Measurements from ENCODE around the gene PRKAR1B.
"Not testable (repeated sequence)": the region's sequence is repeated elsewhere in the genome, so short reads cannot be mapped to it uniquely, and the experiment has no call there.

PRKAR1B gene

GRCh38 chr7:620885-621284 is 106.2 kb downstream of the PRKAR1B start:
- no peak for DNase-seq (ENCODE audit: low spot score)

DNA sequence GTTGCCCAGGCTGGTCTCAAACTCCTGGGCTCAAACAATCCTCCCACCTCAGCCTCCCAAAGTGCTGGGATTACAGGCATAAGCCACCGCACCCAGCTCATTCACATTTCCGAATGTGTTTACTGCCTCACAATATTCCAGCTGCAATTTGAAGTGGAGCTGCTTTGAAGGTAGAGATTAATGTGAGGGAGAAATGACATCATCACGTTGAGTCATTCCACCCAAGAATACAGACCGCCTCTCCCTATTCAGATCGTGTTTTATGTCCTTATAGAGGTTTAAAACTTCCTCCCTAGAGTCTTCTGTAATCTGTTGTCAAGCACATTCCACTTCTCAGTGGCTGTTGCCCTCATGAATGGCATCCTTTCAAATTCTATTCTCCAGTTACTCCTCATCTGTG is 107.0 kb downstream of the PRKAR1B start:
- no peak for DNase-seq (ENCODE audit: low spot score)

DNA sequence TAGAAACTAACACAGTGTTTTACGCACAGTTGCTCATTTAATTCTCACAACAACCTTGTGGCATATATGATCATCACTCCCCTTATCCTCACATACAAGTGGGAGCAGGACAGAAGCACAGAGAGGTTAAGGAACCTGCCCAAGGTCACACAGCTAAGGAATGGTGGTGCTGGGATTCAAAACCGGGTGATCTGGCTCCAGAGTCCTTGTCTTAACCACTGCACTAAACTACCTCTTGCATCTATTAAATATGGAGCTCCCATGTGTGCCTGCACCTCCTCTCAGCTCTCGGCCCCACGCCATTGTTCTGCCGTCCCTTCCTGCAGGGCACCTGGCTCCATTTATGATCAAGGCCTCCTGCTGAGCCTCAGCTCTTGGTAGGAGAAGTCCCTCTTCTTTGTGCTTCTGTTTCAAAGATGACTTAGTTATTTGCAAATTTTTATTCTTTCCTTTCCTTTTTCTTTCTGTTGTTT is 107.7 kb downstream of the PRKAR1B start:
- DNase-seq (ENCODE audit: low spot score), result no peak

GRCh38 chr7:618539-619367 is 108.3 kb downstream of the PRKAR1B start:
- DNase-seq (ENCODE audit: low spot score), result no peak

GRCh38 chr7:617614-618538 is 109.2 kb downstream of the PRKAR1B start:
- DNase-seq (ENCODE audit: low spot score), result no peak

DNA sequence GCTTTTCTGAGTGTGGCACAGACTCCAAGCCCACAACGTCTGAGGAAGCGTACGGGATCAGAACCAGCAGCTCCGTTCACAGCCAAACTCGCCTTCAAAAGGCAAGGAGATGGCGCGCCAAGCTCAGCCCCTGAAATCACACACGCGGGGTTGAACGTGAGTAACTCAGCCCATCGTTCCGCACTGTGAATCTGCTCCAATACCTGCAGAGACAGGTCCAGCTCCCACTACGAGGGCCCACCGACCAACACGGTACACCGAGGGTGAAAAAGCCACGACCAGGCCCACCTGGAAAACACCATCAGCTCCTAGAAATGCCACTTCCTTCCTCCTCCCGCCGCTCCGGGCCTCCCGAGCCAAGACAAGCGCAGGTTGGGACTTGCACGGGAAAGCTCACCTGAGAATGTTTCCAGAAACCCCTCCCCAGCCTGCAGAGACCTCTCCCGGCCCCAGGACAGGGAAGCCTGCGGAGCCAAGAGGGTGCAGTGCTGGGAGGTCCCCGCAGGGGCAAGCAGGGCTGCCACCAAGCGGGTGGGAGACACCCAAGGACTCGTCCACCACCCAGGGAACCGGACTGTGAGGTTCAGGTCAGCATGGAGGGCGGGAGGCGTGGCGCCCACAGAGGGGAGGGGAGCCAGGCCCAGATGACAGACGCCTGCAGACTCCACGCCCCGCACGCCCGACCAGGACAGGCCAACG is 113.5 kb downstream of the PRKAR1B start:
- DNase-seq (ENCODE audit: low spot score), result no peak

DNA sequence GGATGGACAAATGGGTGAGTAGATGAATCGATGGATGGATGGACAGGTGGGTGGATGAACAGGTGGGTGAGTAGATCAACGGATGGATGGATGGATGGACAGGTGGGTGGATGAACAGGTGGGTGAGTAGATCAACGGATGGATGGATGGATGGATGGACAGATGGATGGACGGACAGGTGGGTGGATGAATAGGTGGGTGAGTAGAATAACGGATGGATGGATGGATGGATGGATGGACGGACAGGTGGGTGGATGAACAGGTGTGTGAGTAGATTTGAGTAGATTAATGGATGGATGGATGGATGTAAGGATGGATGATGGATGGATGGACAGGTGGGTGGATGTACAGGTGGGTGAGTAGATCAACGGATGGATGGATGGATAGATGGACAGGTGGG is 115.2 kb downstream of the PRKAR1B start:
- not testable (repeated sequence) for DNase-seq (ENCODE audit: low spot score)

DNA sequence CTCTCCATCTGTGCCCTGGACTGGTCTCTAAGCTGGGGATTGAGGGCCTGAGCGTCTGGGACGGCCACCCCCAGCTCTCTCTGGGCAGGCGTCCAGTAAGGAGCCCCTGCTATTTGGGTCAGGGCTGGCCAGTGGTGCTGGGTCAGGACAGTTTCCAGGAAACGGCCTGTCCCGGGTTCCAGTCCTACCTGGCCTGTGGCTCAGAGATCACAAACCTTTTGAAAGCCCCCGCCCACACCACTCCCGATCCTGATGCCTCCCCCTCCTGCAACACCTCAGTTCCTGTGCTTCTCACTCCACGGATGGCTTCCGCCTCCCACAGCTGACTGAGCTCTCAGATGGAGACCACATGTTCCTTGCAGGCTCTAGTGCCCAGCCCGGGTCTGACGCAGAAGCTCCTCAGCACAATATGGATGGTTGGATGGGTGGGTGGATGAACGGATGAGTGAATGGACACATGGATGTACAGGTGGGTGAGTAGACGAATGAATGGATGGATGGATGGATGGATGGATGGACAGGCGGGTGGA is 115.7 kb downstream of the PRKAR1B start:
- no peak for DNase-seq (ENCODE audit: low spot score)

DNA sequence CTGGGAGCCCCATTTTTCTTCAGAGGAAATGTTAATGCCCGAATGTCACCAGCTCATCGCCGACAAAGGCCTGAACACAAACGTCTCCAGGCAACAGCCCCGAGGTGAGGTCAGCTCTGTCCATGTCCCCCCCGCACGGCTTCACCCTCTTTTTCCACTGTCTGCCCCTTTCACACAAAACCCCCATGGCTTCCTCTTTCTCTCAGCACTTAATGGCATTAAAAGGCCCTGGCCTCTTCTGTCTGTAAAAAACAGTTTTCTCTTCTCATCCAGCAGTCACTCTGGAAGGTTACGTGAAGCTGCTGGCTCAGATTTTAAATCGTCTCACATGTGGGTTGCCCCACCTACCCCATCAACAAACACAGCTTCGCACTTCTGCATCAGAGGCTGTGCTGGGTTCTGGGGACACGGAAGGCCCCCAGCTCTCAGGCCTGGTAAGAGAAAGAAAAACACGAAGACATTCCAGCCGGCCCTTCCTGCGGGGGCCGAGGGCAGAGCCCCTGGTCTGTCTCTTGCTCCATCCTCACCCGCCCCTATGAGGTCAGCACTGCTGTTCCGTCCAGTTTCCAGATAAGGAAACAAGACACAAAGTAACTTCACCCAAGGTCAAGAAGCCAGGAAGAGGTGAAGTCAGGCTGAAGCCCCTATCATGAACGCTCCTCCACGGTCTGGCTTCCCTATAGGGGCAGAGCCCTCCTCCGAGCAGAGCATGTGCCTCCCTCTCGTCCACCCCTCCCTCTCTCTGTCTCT is 116.4 kb downstream of the PRKAR1B start:
- DNase-seq (ENCODE audit: low spot score), result no peak

DNA sequence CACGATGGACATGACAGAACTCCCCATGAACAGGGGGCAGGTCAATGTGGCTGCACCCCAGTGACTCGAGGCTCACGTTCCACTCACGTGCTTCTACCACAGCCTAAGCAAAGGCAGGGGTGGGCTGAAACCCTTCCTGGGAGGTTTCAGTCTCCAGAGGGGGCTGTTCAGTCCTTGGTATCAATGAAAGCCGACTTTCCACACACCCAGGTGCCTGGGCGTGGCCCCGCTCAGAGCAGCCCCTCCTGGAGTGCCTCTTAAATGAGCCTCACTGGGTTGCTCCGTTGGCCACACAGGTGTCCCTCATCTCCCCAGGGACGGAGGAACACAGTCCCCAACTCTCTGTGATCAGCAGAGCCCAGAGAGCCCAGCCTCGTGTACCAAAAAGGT is 116.9 kb downstream of the PRKAR1B start:
- no peak for DNase-seq (ENCODE audit: low spot score)

GRCh38 chr7:609365-609764 is 117.7 kb downstream of the PRKAR1B start:
- no peak for DNase-seq (ENCODE audit: low spot score)

DNA sequence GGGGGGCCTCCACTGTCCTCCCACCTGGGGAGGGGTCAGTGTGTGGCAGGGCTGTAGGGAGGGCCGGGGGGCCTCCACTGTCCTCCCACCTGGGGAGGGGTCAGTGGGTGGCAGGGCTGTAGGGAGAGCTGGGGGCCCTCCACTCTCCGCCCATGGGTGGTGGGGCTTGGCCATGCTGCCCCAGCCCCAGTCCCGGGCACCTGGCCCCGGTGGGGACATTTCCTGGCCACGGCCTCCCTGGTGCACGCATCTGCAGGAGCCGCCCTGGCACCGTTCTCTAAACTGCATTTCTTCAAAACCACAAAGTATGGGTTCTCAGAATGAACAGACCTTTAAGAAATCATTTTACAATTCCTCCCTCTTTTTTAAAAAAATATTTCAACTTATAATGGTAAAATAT is 118.1 kb downstream of the PRKAR1B start:
- no peak for DNase-seq (ENCODE audit: low spot score)

DNA sequence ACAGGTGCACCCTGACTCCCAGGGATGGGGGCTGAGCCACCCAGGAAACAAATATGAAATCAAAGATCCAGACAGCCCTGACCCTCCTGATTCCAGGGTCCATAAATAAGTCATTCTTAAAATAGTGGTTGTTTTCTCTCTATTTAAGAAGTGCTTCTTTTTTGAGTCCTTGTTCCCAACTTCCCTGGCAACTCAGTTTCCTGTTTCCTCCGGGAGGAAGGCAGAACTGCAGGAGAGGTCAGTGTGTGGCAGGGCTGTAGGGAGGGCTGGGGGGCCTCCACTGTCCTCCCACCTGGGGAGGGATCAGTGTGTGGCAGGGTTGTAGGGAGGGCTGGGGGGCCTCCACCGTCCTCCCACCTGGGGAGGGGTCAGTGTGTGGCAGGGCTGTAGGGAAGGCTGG is 118.7 kb downstream of the PRKAR1B start:
- no peak for DNase-seq (ENCODE audit: low spot score)

GRCh38 chr7:607938-608337 is 119.1 kb downstream of the PRKAR1B start:
- DNase-seq (ENCODE audit: low spot score), result no peak

DNA sequence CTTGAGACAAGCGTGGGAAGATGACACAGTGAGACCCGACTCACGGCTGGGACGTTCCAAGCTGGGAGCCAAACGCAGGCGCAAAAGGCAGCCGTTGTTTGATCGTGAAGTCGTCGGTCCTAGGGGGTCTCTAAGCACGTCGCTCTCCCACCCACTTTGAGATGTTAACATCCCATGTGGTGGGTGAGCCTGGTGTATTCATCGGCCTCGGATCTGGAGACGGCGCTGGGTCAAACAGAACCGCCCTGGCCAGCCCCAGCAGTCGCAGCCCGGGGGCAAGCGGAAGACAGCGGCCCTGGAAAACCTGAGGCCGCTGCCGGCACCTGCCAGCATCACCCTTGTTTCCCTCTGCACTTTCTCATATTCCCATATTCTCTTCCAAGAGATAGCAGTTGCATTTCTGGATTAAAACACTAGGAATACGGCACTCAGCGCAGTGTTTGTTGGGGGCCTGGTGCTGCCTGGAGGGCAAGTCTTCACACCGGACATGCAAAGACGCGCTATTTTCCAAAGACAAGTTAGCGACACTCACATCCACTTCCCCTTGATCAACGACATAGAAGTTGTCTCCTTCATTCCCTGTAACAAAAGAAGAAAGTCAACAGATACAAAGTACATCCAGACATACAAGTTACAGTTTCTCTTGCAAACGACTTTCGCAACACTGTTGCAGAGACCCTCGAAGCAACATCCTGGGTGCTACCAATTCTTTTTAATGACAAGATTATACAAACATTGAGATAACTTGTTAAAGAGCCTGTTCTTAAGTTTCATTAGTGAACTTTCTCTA is 121.2 kb downstream of the PRKAR1B start:
- no peak for DNase-seq (ENCODE audit: low spot score)

GRCh38 chr7:604884-605531 is 122.1 kb downstream of the PRKAR1B start:
- DNase-seq (ENCODE audit: low spot score), result no peak

DNA sequence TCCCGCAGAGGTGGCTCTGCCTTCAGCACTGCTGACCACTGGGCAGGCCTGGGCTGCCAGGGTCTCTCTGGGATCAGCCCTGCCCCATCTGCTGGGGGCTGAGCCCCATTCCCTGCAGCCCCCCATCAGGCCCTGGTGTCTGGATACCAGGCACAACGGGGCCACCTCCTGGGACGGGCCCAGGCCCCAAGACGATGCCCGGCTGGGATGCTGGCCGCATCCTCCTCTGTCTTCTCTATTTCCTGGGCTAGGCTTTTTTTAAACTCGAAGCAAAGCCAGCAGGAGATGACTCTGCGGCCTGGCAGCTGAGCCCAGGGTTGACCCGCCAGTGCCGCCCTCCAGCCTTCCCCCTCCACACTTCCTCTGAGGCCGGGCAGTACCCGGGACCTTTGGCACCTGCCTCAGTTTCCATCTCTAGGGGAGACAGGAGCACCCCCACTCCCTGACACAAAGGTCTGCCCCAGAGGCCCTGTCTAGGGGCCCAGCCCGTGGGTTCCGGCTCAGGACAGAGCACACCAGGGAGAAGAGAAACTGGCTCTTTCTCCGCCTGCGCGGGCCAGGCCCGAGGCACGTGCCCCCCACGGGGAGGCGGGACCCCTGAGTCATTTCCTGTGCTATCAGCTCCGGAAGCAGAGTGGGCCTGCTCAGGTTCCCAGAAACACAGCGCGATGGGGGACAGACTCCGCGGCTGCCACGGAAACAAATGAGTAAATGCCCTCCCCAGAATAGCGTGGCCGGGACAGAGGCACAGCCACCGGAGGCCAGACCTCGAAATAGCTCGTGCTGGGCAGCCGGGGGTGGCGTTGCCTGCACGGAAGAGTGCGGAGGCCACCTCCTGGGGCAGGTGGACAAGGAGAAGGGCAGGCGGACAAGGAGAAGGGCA is 122.8 kb downstream of the PRKAR1B start:
- no peak for DNase-seq (ENCODE audit: low spot score)

GRCh38 chr7:603152-603951 is 123.7 kb downstream of the PRKAR1B start:
- DNase-seq (ENCODE audit: low spot score), result no peak
